Adipose tissue (tissue), 3 donors: Measurements from ENCODE around the gene PPIE. TPM values are rescaled to one million over a fixed set of nuclear protein-coding genes. Genes with fewer than 3 reads are reported as not detected.

ENCODE experiments used
- H3K27ac ChIP-seq: one replicate; pipeline ENCODE4 v1.5.1; 2013; ENCODE audit warnings: low read depth, low read length
- WGBS, 3 donors: extraction: QIAGEN DNeasy Blood & Tissue Kit; methylation state at CpG; one replicate each; pipeline ENCODE4 v1.1.7; 2013; 5-methylcytosine and 5-hydroxymethylcytosine counted together
- polyA plus RNA-seq, 3 donors: library from polyadenylated mRNA; stranded (reverse); fragments of 200-250 nt; gene quantifications; one replicate each; pipeline ENCODE4 v1.2.3, GENCODE V29; 2013
- donor health status: healthy with polysubstance abuse.
- donor health status: Bipolar disorder and iron deficiency.
- donor health status: healthy.

Gene PPIE
- polyA plus RNA-seq, 3 donors, result 38.3 to 46.0 (median 41.8) TPM

DNA sequence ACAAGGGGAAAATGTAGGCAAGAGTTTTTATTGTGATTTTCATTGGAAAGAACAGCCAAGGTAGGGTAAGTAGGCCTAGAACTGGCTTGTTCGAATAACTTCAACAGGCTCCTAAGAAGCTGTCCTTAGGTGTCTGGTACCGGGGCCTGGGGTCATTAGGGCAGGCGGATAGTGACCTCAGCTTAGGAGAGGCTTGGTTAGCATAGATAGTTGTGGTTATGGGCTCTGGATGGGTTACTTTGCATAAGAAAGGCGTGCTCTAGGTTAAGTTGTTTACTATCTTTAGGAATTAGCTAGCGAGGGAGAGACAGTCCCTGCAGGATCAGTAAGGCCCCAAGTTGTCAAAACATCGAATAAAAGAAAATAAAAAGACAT, 26.7 kb upstream of the PPIE start:
- WGBS, 3 donors, result 85 to 87% (median 85%) methylated on average over 6 of the region's 6 CpGs
- no peak overlapping the region for H3K27ac ChIP-seq

- H3K27ac ChIP-seq, result no peak overlapping the region
- WGBS, 3 donors, result 90 to 93% (median 91%) methylated on average over 5 of the region's 5 CpGs
Measured at GRCh38 chr1:39713557-39713956, 25.1 kb upstream of the PPIE start.

DNA sequence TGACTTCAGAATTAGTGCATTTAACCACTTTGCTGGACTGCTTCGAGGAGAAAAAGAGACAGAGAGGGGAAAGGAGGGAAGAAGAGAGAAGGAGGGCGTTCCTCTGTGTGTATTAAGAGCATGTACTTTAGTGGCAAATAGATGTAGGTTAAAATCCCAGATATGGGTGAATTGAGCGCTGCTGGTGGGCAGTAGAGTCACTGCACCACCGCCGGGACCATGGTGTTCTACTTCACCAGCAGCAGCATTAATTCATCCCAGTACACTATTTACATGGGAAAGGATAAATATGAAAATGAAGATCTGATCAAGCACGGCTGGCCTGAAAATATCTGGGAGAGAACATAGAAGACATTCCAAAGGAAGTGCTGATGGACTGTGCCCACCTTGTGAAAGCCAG, 20.9 kb upstream of the PPIE start:
- no peak overlapping the region for H3K27ac ChIP-seq
- WGBS, 3 donors, result 49 to 60% (median 55%) methylated on average over 6 of the region's 6 CpGs

- no peak overlapping the region for H3K27ac ChIP-seq
- WGBS, 3 donors, result 39 to 44% (median 43%) methylated on average over 7 of the region's 7 CpGs
Measured at GRCh38 chr1:39720094-39720999, 18.3 kb upstream of the PPIE start.

DNA sequence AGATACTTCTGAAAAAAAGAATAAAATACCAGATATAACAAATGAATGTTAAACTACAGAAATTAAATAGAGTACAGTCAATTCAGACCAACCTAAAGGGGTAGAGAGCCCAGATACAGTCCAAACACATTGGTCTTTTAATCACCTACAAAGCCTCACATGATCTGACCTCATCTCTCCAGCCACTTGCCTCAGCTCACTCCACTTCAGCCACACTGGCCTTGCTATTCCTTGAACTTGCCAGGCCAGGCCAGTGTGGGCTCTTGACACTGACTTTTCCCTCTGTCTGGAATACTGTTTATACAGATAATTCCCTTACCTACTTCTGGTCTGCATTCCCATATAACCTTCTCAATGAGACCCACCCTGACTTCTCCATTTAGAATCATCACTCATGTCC, 17.0 kb upstream of the PPIE start:
- no peak overlapping the region for H3K27ac ChIP-seq

DNA sequence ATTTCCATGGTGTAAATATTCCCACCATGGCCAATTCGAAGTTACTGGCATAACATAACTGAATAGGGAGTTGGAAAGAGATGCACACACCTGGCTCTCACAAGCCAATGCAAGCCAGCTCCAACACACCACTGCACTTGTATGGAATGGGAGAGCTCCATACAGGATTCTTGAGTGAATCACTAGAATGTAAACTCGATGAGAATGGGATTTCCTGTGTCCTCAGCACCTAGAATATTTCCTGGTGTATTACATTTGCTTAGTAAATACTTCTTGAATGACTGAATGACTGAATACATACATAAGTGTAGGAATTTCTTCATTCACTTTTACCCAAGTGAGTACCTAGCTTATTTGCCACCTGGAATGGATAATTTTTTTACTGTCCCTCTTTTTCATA, 16.2 kb upstream of the PPIE start:
- WGBS, 3 donors, result 13 to 24% (median 22%) methylated on average over 2 of the region's 2 CpGs
- no peak overlapping the region for H3K27ac ChIP-seq

GRCh38 chr1:39726600-39726999, 12.1 kb upstream of the PPIE start:
- WGBS, 3 donors, result 85 to 92% (median 89%) methylated on average over 3 of the region's 3 CpGs
- H3K27ac ChIP-seq, result no peak overlapping the region

DNA sequence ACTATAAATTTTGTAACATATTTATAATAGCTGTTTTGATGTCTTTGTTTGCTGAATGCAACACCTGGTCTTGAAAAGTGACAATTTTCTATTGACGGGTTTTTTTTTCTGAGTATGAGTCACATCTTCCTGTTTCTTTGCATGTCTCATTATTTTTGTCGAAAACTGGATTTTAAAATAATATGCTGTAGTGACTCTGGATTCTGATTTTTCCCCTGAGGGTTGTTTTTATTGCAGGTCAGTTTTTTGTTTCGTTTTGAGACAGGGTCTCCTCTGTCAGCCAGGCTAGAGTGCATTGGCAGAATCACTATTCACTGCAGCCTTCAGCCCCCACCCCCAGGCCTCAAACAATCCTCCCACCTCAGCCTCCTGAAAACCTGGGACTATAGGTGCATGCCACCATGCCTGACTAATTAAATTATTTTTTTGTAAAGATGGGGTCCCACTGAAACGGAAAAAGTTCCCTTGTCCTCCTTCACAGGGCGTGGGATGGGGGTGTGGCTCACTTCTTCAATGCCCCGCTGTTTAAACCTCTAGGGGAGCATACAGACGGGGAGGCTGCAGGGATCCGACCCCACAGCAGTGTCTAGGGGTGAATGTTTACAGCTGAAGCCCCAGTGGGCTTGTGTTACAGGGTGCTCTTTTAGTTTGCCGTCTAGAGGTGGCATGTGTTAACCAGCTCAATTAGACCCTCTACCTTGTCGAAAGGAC, 11.3 kb upstream of the PPIE start:
- no peak overlapping the region for H3K27ac ChIP-seq
- 41 to 63% (median 46%) methylated on average over 10 of the region's 10 CpGs for WGBS, 3 donors

GRCh38 chr1:39727932-39728317, 10.8 kb upstream of the PPIE start:
- no peak overlapping the region for H3K27ac ChIP-seq
- 53 to 72% (median 58%) methylated on average over 14 of the region's 14 CpGs for WGBS, 3 donors

GRCh38 chr1:39729030-39729429, 9.7 kb upstream of the PPIE start:
- WGBS, 3 donors, result 57 to 68% (median 64%) methylated on average over 3 of the region's 3 CpGs
- no peak overlapping the region for H3K27ac ChIP-seq

GRCh38 chr1:39729842-39730241, 8.8 kb upstream of the PPIE start:
- H3K27ac ChIP-seq, result no peak overlapping the region
- WGBS, 3 donors, result 38 to 63% (median 59%) methylated on average over 4 of the region's 4 CpGs

- no peak overlapping the region for H3K27ac ChIP-seq
- 34 to 65% (median 56%) methylated on average over 3 of the region's 3 CpGs for WGBS, 3 donors
Measured at GRCh38 chr1:39732730-39733129, 6.0 kb upstream of the PPIE start.

GRCh38 chr1:39733161-39733560, 5.5 kb upstream of the PPIE start:
- 27 to 75% (median 66%) methylated on average over 7 of the region's 7 CpGs for WGBS, 3 donors
- H3K27ac ChIP-seq, result no peak overlapping the region

- WGBS, 3 donors, result 68 to 81% (median 76%) methylated on average over 3 of the region's 3 CpGs
- H3K27ac ChIP-seq, result no peak overlapping the region
Measured at GRCh38 chr1:39735731-39736130, 3.0 kb upstream of the PPIE start.

- WGBS, 3 donors, result 76 to 85% (median 80%) methylated on average over 9 of the region's 9 CpGs
- H3K27ac ChIP-seq, result no peak overlapping the region
Measured at GRCh38 chr1:39737546-39738169, 1.0 kb upstream of the PPIE start.

- no peak overlapping the region for H3K27ac ChIP-seq
- 91 to 95% (median 93%) methylated on average over 16 of the region's 16 CpGs for WGBS, 3 donors
Measured at GRCh38 chr1:39745016-39745670, 6.5 kb downstream of the PPIE start.

- WGBS, 3 donors, result 94 to 96% (median 95%) methylated on average over 7 of the region's 7 CpGs
Measured at GRCh38 chr1:39751595-39751994, 12.9 kb downstream of the PPIE start.

DNA sequence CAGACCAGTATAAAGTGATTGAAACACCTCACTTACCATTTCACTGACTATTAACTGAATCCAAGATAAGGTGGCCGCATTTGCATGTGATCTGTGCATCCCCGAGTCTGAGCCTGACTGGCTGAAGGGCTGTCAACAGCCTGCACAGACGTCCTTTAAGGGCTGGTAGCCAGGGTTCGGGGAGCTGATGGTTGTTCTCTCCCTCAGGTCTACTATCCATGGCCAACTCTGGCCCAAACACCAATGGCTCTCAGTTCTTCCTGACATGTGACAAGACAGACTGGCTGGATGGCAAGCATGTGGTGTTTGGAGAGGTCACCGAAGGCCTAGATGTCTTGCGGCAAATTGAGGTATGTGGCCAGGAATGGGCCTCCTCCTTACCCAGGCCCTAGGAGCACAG, 14.0 kb downstream of the PPIE start:
- H3K27ac ChIP-seq, result no peak overlapping the region
- 89 to 92% (median 91%) methylated on average over 6 of the region's 6 CpGs for WGBS, 3 donors

More at GRCh38 chr1:39751595-39751994, 12.9 kb downstream of the PPIE start:
- no peak overlapping the region for H3K27ac ChIP-seq
